ENCODE results near the gene BTBD16. TPM values are rescaled to one million over a fixed set of nuclear protein-coding genes. Genes with fewer than 3 reads are reported as not detected.

The BTBD16 gene
- total and polyA plus RNA-seq, 2 of the 13 experiments (the other 11 are each of a cell fraction or from before 2014, with no cell fraction given) = 5.0 to 11.9 TPM

GRCh38 chr10:122336332-122336731 is 65.2 kb downstream of the BTBD16 start:
- Histone ChIP-seq H3K4me2 (ENCODE audit: low read depth, low read length) (no peak overlapping the region), H3K27ac (ENCODE audit: extremely low read length, insufficient read depth, low read length) (no peak overlapping the region), H3K36me3 (replicated peaks in 1 of 2; ENCODE audit: control insufficient read depth in 1 of 2, insufficient read depth in 2 of 2, low read length in 2 of 2) (peaks cover 0 to 3% of the 10 kb centered on the region in 2 experiments; a peak in 1 of 5 replicates), H3K9ac (ENCODE audit: insufficient read depth, low read depth, low read length) (no peak overlapping the region), H4K20me1 (ENCODE audit: insufficient read depth, low read length) (no peaks in the 10 kb centered on the region), H3K4me3 (replicated peaks in 1 of 3; ENCODE audit: insufficient read depth in 1 of 3, low read depth in 2 of 3, low read length in 3 of 3) (no peak overlapping the region), H3K79me2 (ENCODE audit: insufficient read depth, low read length) (peaks cover 8% of the 10 kb centered on the region), H3K9me3 (ENCODE audit: low read length) (no peaks in the 10 kb centered on the region), H2AFZ (ENCODE audit: low read length) (no peak overlapping the region), H3K27me3 (ENCODE audit: control insufficient read depth in 1 of 2, insufficient read depth in 2 of 2, low read length in 2 of 2) (no peaks in the 10 kb centered on the region), H3K4me1 (ENCODE audit: insufficient read depth, low read length) (peaks cover 28% of the 10 kb centered on the region)
- no peak for TF ChIP-seq ZNF570 (CRISPR knock-in tag; IDR thresholded peaks at IDR 0.05; ENCODE audit: borderline replicate concordance)
- ChIA-PET POLR2A (interaction anchor here (1.2 kb wide), 1 partner anchor 32 kb away, joined by 5 read pairs; no protein-coding TSS in a partner anchor), CTCF (ENCODE audit: low intra/inter-chr PET ratio, low total read pairs) (no interaction called here)
- FAIRE-seq = no peak
- WGBS (ENCODE audit: low lambda C conversion rate) = 94% methylated on average over 10 of the region's 10 CpGs
- no peak for DNase-seq (ENCODE audit: low spot score)
- intact Hi-C loops (cut with micrococcal nuclease; ENCODE audit: unreplicated experiment) (no loop called here), in situ Hi-C loops (cut with HindIII; ENCODE audit: extremely low pct_ligation_motif_present, low pct_unique_long_range_greater_than_20kb) (no loop called here)
- no peak for ATAC-seq
- BruUV-seq (replicated peaks) = no TSS peak

GRCh38 chr10:122336961-122337360 is 65.9 kb downstream of the BTBD16 start:
- ChIA-PET POLR2A (no interaction called here), CTCF (ENCODE audit: low intra/inter-chr PET ratio, low total read pairs) (no interaction called here)
- intact Hi-C loops (cut with micrococcal nuclease; ENCODE audit: unreplicated experiment) = no loop called here
- H3K4me2 ChIP-seq (ENCODE audit: low read depth, low read length) = no peak overlapping the region
- peaks cover 24% of the 10 kb centered on the region for H3K4me1 ChIP-seq (ENCODE audit: insufficient read depth, low read length)
- TF ChIP-seq ZNF431 (CRISPR knock-in tag; IDR thresholded peaks at IDR 0.05; ENCODE audit: borderline replicate concordance, low read depth) (no peak), ZNF343 (CRISPR knock-in tag; IDR thresholded peaks at IDR 0.05) (no peak), PAX8 (CRISPR knock-in tag; IDR thresholded peaks at IDR 0.05; ENCODE audit: borderline replicate concordance) (no peak), ZNF766 (CRISPR knock-in tag; IDR thresholded peaks at IDR 0.05; ENCODE audit: borderline replicate concordance) (no peak), FOXO1 (CRISPR knock-in tag; IDR thresholded peaks at IDR 0.05) (no peak), ZNF337 (CRISPR knock-in tag; IDR thresholded peaks at IDR 0.05; ENCODE audit: borderline replicate concordance, low read depth) (no peak), GPBP1L1 (CRISPR knock-in tag; IDR thresholded peaks at IDR 0.05) (no peak), MAZ (IDR thresholded peaks at IDR 0.05; ENCODE audit: borderline replicate concordance, low read depth, low read length) (no peak), MAZ (CRISPR knock-in tag; IDR thresholded peaks at IDR 0.05; ENCODE audit: low read depth) (no peak), ZNF839 (CRISPR knock-in tag; IDR thresholded peaks at IDR 0.05; ENCODE audit: borderline replicate concordance) (no peak), TEAD3 (CRISPR knock-in tag; optimal IDR thresholded peaks at IDR 0.05; ENCODE audit: borderline replicate concordance) (no peak), ZNF607 (CRISPR knock-in tag; IDR thresholded peaks at IDR 0.05; ENCODE audit: borderline replicate concordance) (no peak), HNRNPLL (IDR thresholded peaks at IDR 0.05; ENCODE audit: low read depth, low read length, poor library complexity, severe bottlenecking) (no peak), RBM39 (IDR thresholded peaks at IDR 0.05; ENCODE audit: low read depth, low read length, poor library complexity, severe bottlenecking) (no peak), ZNF616 (CRISPR knock-in tag; IDR thresholded peaks at IDR 0.05; ENCODE audit: low read depth) (no peak)
- no TSS peak for BruUV-seq (replicated peaks)
- FAIRE-seq (no peak), DNase-seq (ENCODE audit: low spot score) (no peak), ATAC-seq (no peak)
- H3K4me3 ChIP-seq (replicated peaks in 1 of 3; ENCODE audit: insufficient read depth in 1 of 3, low read depth in 2 of 3, low read length in 3 of 3) = no peak overlapping the region
- no peaks in the 10 kb centered on the region for H3K27me3 ChIP-seq (ENCODE audit: control insufficient read depth in 1 of 2, insufficient read depth in 2 of 2, low read length in 2 of 2)
- no peak overlapping the region for H3K9ac ChIP-seq (ENCODE audit: insufficient read depth, low read depth, low read length)
- no peak overlapping the region for H3K27ac ChIP-seq (ENCODE audit: extremely low read length, insufficient read depth, low read length)
- H3K36me3 ChIP-seq (replicated peaks in 1 of 2; ENCODE audit: control insufficient read depth in 1 of 2, insufficient read depth in 2 of 2, low read length in 2 of 2) = peaks cover 0 to 3% of the 10 kb centered on the region in 2 experiments; a peak in 1 of 5 replicates
- H4K20me1 ChIP-seq (ENCODE audit: insufficient read depth, low read length) = no peaks in the 10 kb centered on the region
- no peaks in the 10 kb centered on the region for H3K9me3 ChIP-seq (ENCODE audit: low read length)
- in situ Hi-C loops (cut with HindIII; ENCODE audit: extremely low pct_ligation_motif_present, low pct_unique_long_range_greater_than_20kb) = no loop called here
- no peak overlapping the region for H2AFZ ChIP-seq (ENCODE audit: low read length)
- peaks cover 8% of the 10 kb centered on the region for H3K79me2 ChIP-seq (ENCODE audit: insufficient read depth, low read length)
- WGBS (ENCODE audit: low lambda C conversion rate) = 93% methylated on average over 3 of the region's 3 CpGs

All from HepG2 (cell line).